ENCODE measurements around the gene DLK1.
A peak's percentile ranks its signal among the peaks of the same experiment; 100 is the strongest.

DLK1 gene

GRCh38 chr14:100709289-100710284 is 17.1 kb upstream of the DLK1 start:
- Histone ChIP-seq H3K9ac (ENCODE audit: low read depth, low read length) (no peak overlapping the region), H3K4me3 (ENCODE audit: low read length) (peak overlapping the region; percentile 62; the same call in 1 of the 2 replicates), H3K27me3 (ENCODE audit: insufficient read depth, low read length) (peaks cover 43% of the 10 kb centered on the region), H3K4me1 (ENCODE audit: insufficient read depth, low read length) (peaks cover 6% of the 10 kb centered on the region; the same call in 1 of the 2 replicates), H3K27ac (ENCODE audit: low read length) (no peak overlapping the region), H3K9me3 (ENCODE audit: insufficient read depth, low read depth, low read length) (no peaks in the 10 kb centered on the region; the same call in 1 of the 2 replicates), H3K36me3 (ENCODE audit: insufficient read depth, low read depth, low read length) (no peaks in the 10 kb centered on the region)

GRCh38 chr14:100710391-100710790 is 16.3 kb upstream of the DLK1 start:
- no peaks in the 10 kb centered on the region for H3K36me3 ChIP-seq (ENCODE audit: insufficient read depth, low read depth, low read length)
- H3K27me3 ChIP-seq (ENCODE audit: insufficient read depth, low read length), result peaks cover 43% of the 10 kb centered on the region
- H3K4me1 ChIP-seq (ENCODE audit: insufficient read depth, low read length), result peaks cover 6% of the 10 kb centered on the region; the same call in 1 of the 2 replicates
- no peak overlapping the region for H3K4me3 ChIP-seq (ENCODE audit: low read length)
- H3K27ac ChIP-seq (ENCODE audit: low read length), result no peak overlapping the region
- no peak overlapping the region for H3K9ac ChIP-seq (ENCODE audit: low read depth, low read length)
- H3K9me3 ChIP-seq (ENCODE audit: insufficient read depth, low read depth, low read length), result no peaks in the 10 kb centered on the region; the same call in 1 of the 2 replicates

DNA sequence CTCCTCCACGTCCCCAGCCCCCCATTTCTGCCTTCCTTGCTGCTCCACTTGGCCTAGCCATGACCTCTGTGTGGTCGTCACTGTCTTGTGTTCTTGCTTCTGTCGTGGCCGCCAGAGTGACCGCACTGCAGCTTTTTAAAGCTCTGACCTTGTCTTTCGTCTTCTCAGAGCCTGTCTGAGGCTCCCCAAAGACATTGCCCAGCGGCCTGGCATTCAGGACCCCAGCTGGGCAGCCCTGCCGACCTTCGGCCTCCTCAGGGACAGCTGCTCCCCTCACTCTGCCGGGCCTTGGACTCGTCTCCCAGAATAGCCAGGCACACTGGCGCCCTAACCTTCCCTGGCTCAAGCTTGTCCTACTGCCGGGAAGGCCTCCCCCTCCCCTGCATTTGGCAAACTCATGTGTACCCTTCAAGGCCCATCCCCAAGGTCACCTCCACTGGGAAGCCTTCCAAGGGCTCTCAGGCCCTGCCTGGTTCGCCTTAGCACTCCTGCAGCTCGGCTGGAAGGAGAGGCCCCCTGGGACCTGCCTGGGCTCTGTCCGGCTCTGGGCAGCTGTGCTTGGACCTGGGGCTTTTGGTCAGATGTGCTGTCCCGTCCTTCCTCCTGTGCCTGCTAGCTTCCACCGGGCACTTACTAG is 15.7 kb upstream of the DLK1 start:
- Histone ChIP-seq H3K4me1 (ENCODE audit: insufficient read depth, low read length) (peaks cover 6% of the 10 kb centered on the region; the same call in 1 of the 2 replicates), H3K4me3 (ENCODE audit: low read length) (no peak overlapping the region), H3K27me3 (ENCODE audit: insufficient read depth, low read length) (peaks cover 43% of the 10 kb centered on the region), H3K9me3 (ENCODE audit: insufficient read depth, low read depth, low read length) (no peaks in the 10 kb centered on the region; the same call in 1 of the 2 replicates), H3K9ac (ENCODE audit: low read depth, low read length) (no peak overlapping the region), H3K36me3 (ENCODE audit: insufficient read depth, low read depth, low read length) (no peaks in the 10 kb centered on the region), H3K27ac (ENCODE audit: low read length) (no peak overlapping the region)

- H3K4me1 ChIP-seq (ENCODE audit: insufficient read depth, low read length), result peaks cover 6% of the 10 kb centered on the region; the same call in 1 of the 2 replicates
- H3K36me3 ChIP-seq (ENCODE audit: insufficient read depth, low read depth, low read length), result no peaks in the 10 kb centered on the region
- H3K9ac ChIP-seq (ENCODE audit: low read depth, low read length), result no peak overlapping the region
- peaks cover 43% of the 10 kb centered on the region for H3K27me3 ChIP-seq (ENCODE audit: insufficient read depth, low read length)
- H3K9me3 ChIP-seq (ENCODE audit: insufficient read depth, low read depth, low read length), result no peaks in the 10 kb centered on the region; the same call in 1 of the 2 replicates
- no peak overlapping the region for H3K4me3 ChIP-seq (ENCODE audit: low read length)
- H3K27ac ChIP-seq (ENCODE audit: low read length), result no peak overlapping the region
Measured at GRCh38 chr14:100711493-100711892, 15.2 kb upstream of the DLK1 start.

DNA sequence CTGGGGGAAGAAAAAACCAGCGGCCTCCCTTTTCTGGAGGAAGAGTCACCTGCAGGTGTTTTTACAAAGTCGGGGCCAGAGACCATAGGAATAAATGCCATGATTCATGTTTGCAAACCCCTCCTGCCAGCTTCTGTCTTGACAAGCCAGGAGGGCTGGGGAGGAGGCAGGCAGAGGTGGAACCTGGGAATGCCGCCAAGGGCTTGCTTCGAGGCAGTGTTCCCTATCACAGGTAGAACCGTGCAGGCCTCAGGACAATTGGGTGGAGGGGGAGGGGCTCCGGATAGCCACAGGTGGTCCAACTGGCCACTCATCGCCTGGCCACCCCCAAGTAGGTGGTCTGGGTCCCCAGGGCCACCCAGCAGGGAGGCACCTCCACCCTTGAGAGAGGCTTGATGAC is 14.2 kb upstream of the DLK1 start:
- Histone ChIP-seq H3K27ac (ENCODE audit: low read length) (no peak overlapping the region), H3K9me3 (ENCODE audit: insufficient read depth, low read depth, low read length) (no peaks in the 10 kb centered on the region; the same call in 1 of the 2 replicates), H3K9ac (ENCODE audit: low read depth, low read length) (no peak overlapping the region), H3K4me1 (ENCODE audit: insufficient read depth, low read length) (peaks cover 6% of the 10 kb centered on the region; the same call in 1 of the 2 replicates), H3K4me3 (ENCODE audit: low read length) (no peak overlapping the region), H3K36me3 (ENCODE audit: insufficient read depth, low read depth, low read length) (no peaks in the 10 kb centered on the region), H3K27me3 (ENCODE audit: insufficient read depth, low read length) (peaks cover 43% of the 10 kb centered on the region)

DNA sequence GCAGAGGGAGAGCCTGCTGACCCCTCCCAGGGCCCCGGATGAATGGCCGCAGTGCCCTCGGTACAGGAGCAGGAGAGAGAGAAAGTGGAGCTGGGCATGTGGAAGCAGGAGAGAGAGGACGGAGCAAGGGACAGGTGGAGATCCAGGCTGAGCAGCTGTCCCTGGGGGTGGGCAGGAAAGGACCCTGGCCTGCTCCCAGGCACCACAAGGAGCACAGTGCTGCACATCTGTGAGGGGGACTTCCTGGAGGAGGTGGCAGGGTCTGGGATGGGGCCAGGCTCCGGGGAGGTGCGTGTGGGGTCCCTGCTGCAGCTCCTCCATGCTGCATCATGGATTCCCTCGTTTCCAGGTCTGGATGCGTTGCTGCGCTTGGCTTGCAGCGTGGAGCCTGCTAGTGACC is 13.0 kb upstream of the DLK1 start:
- peaks cover 33% of the 10 kb centered on the region for H3K27me3 ChIP-seq (ENCODE audit: insufficient read depth, low read length)
- H3K9ac ChIP-seq (ENCODE audit: low read depth, low read length), result no peak overlapping the region
- H3K4me1 ChIP-seq (ENCODE audit: insufficient read depth, low read length), result peaks cover 2% of the 10 kb centered on the region; the same call in 1 of the 2 replicates
- H3K4me3 ChIP-seq (ENCODE audit: low read length), result no peak overlapping the region
- H3K36me3 ChIP-seq (ENCODE audit: insufficient read depth, low read depth, low read length), result no peaks in the 10 kb centered on the region
- H3K27ac ChIP-seq (ENCODE audit: low read length), result no peak overlapping the region
- no peaks in the 10 kb centered on the region for H3K9me3 ChIP-seq (ENCODE audit: insufficient read depth, low read depth, low read length)

DNA sequence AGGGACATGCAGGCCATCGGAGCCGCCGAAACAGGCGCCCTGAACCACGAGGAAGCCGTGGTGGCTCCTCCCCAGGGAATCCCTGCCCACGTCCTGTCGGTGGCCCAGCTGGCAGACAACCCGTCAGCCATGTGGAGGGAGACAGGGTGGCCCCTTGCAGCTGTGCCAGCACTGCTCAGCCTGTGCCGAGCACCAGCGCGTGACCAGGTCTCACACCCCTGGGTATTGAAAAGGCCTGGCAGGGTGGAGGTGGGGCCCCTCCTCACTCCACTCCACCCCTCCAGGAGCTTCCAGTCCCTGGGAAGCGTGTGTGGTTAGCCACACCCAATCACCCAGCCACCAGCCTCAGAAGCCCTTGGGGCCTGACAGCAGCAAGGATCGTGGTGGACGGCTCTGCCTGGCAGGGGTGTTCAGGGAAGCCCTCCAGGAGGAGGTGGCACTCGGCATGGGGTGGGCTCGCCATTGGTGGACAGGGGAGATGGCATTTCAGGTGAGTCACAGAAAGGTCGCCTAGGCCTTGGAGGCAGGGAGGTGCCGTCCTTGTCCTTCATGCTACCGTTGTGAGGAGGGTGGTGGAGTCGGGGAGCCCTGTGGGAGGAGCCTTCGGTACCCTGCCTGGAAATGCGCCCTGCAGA is 12.3 kb upstream of the DLK1 start:
- Histone ChIP-seq H3K27ac (ENCODE audit: low read length) (no peak overlapping the region), H3K4me3 (ENCODE audit: low read length) (no peak overlapping the region), H3K27me3 (ENCODE audit: insufficient read depth, low read length) (peaks cover 26% of the 10 kb centered on the region), H3K36me3 (ENCODE audit: insufficient read depth, low read depth, low read length) (no peaks in the 10 kb centered on the region), H3K9ac (ENCODE audit: low read depth, low read length) (no peak overlapping the region), H3K9me3 (ENCODE audit: insufficient read depth, low read depth, low read length) (no peaks in the 10 kb centered on the region), H3K4me1 (ENCODE audit: insufficient read depth, low read length) (peaks cover 2% of the 10 kb centered on the region; the same call in 1 of the 2 replicates)

GRCh38 chr14:100715332-100715731 is 11.4 kb upstream of the DLK1 start:
- Histone ChIP-seq H3K9ac (ENCODE audit: low read depth, low read length) (no peak overlapping the region), H3K4me1 (ENCODE audit: insufficient read depth, low read length) (peaks cover 2% of the 10 kb centered on the region; the same call in 1 of the 2 replicates), H3K27ac (ENCODE audit: low read length) (no peak overlapping the region), H3K4me3 (ENCODE audit: low read length) (no peak overlapping the region), H3K9me3 (ENCODE audit: insufficient read depth, low read depth, low read length) (no peaks in the 10 kb centered on the region), H3K36me3 (ENCODE audit: insufficient read depth, low read depth, low read length) (no peaks in the 10 kb centered on the region), H3K27me3 (ENCODE audit: insufficient read depth, low read length) (peaks cover 17% of the 10 kb centered on the region)

DNA sequence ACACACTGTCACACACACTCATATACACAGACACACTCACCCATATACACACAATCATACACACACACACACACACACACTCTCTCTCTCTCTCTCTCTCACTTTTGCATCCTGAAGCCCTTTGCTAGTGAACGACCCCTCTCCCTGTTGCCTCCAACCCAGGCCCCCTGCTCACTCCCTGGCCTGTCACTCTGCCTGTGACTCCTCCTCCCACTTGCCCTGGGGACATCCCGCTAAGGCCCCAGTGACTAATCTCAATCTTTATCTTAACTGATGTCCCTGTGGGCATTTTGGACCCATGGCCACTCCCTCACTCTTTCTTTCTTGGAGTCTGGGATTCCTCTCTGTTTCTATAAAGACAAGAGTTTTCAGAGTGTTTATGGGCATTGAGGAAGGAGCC is 10.9 kb upstream of the DLK1 start:
- no peaks in the 10 kb centered on the region for H3K36me3 ChIP-seq (ENCODE audit: insufficient read depth, low read depth, low read length)
- H3K9ac ChIP-seq (ENCODE audit: low read depth, low read length), result no peak overlapping the region

GRCh38 chr14:100717386-100717785 is 9.3 kb upstream of the DLK1 start:
- no peaks in the 10 kb centered on the region; the same call in 1 of the 2 replicates for H3K4me1 ChIP-seq (ENCODE audit: insufficient read depth, low read length)
- H3K9me3 ChIP-seq (ENCODE audit: insufficient read depth, low read depth, low read length), result no peaks in the 10 kb centered on the region
- H3K27ac ChIP-seq (ENCODE audit: low read length), result no peak overlapping the region
- no peak overlapping the region for H3K4me3 ChIP-seq (ENCODE audit: low read length)
- H3K9ac ChIP-seq (ENCODE audit: low read depth, low read length), result no peak overlapping the region
- H3K27me3 ChIP-seq (ENCODE audit: insufficient read depth, low read length), result peaks cover 13% of the 10 kb centered on the region
- no peaks in the 10 kb centered on the region for H3K36me3 ChIP-seq (ENCODE audit: insufficient read depth, low read depth, low read length)

More for the DNA sequence above, 10.9 kb upstream of the DLK1 start:
- no peaks in the 10 kb centered on the region; the same call in 1 of the 2 replicates for H3K4me1 ChIP-seq (ENCODE audit: insufficient read depth, low read length)
- no peaks in the 10 kb centered on the region for H3K9me3 ChIP-seq (ENCODE audit: insufficient read depth, low read depth, low read length)
- no peak overlapping the region for H3K4me3 ChIP-seq (ENCODE audit: low read length)
- no peak overlapping the region for H3K27ac ChIP-seq (ENCODE audit: low read length)
- peaks cover 12% of the 10 kb centered on the region for H3K27me3 ChIP-seq (ENCODE audit: insufficient read depth, low read length)

GRCh38 chr14:100719976-100720520 is 6.6 kb upstream of the DLK1 start:
- H3K4me3 ChIP-seq (ENCODE audit: low read length), result no peak overlapping the region
- H3K36me3 ChIP-seq (ENCODE audit: insufficient read depth, low read depth, low read length), result no peaks in the 10 kb centered on the region
- no peak overlapping the region for H3K27ac ChIP-seq (ENCODE audit: low read length)
- no peaks in the 10 kb centered on the region for H3K9me3 ChIP-seq (ENCODE audit: insufficient read depth, low read depth, low read length)
- no peak overlapping the region for H3K9ac ChIP-seq (ENCODE audit: low read depth, low read length)
- peaks cover 38% of the 10 kb centered on the region for H3K27me3 ChIP-seq (ENCODE audit: insufficient read depth, low read length)
- H3K4me1 ChIP-seq (ENCODE audit: insufficient read depth, low read length), result peaks cover 3% of the 10 kb centered on the region; the same call in 1 of the 2 replicates

All from iPS-20b (cell line).